Subcutaneous adipose tissue (tissue), 4 donors: ENCODE measurements around the gene RIT1. TPM values are rescaled to one million over a fixed set of nuclear protein-coding genes. Genes with fewer than 3 reads are reported as not detected.

Source experiments
- CTCF ChIP-seq: fragments of 450-650 bp; IDR thresholded peaks from one replicate; pipeline ENCODE4 v1.5.1; 2016; ENCODE audit warnings: low read depth, mild to moderate bottlenecking, control low read depth, antibody characterized with exemption, moderate library complexity
- total RNA-seq, 4 donors: library from RNA; depleted of rRNA; stranded (reverse); fragments of >200 nt; gene quantifications; one replicate each; pipeline ENCODE4 v1.1.0, GENCODE V29; 2016

RIT1 gene
- total RNA-seq, 4 donors from 2014 or later = 24.3 to 40.1 (median 28.4) TPM

- TF ChIP-seq CTCF = no peak
These were observed 22.7 kb downstream of the RIT1 start for GRCh38 chr1:155888481-155888880.

GRCh38 chr1:155884982-155885381, 26.2 kb downstream of the RIT1 start:
- TF ChIP-seq CTCF = no peak

GRCh38 chr1:155884031-155884960, 26.9 kb downstream of the RIT1 start:
- TF ChIP-seq CTCF = no peak

- TF ChIP-seq CTCF = no peak
These were observed 28.4 kb downstream of the RIT1 start for GRCh38 chr1:155882766-155883165.

GRCh38 chr1:155882235-155882634, 28.9 kb downstream of the RIT1 start:
- no peak for TF ChIP-seq CTCF

GRCh38 chr1:155880950-155881349, 30.2 kb downstream of the RIT1 start:
- TF ChIP-seq CTCF = no peak

DNA sequence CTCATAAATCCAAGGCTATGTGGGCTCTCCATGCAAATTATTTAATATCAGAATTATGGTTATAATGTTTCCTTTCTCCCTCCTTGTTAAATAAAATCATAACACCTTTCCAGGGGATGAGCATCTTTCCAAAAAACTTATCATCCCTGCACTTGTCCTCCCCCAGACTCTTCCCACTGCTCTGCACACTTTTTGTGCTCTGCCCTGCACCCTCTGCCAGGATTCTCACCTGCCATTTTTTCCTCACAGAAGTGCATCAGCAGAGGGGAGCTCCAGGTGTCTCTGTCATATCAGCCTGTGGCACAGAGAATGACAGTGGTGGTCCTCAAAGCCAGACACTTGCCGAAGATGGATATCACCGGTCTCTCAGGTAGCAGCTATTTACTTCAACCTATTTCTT, 30.9 kb downstream of the RIT1 start:
- no peak for TF ChIP-seq CTCF
